H9 (cell line): Measurements from ENCODE around the gene KCNMB2. TPM values are rescaled to one million over a fixed set of nuclear protein-coding genes. Genes with fewer than 3 reads are reported as not detected.

Experiments used
- DNase-seq: peaks from one replicate; pipeline ENCODE4 v3.0.0-alpha.2; 2017
- H2AFZ ChIP-seq: one replicate; pipeline ENCODE4 v1.6.1; 2013; ENCODE audit warnings: mild to moderate bottlenecking, low read length, control low read depth, moderate library complexity
- H2AK5ac ChIP-seq: 2 replicates; pipeline ENCODE4 v1.6.1; 2013; ENCODE audit warnings: low read length, control low read depth, mixed read lengths; ENCODE audit not compliant: insufficient read length
- H2BK120ac ChIP-seq: one replicate; pipeline ENCODE4 v1.6.1; 2013; ENCODE audit warnings: low read depth, mild to moderate bottlenecking, low read length, control low read depth, inconsistent platforms; ENCODE audit not compliant: poor library complexity, severe bottlenecking
- H2BK12ac ChIP-seq: 2 replicates; pipeline ENCODE4 v1.6.1; 2013; ENCODE audit warnings: low read length, control low read depth, mixed read lengths, low read depth; ENCODE audit not compliant: insufficient read length
- H2BK15ac ChIP-seq: 2 replicates; pipeline ENCODE4 v1.6.1; 2013; ENCODE audit warnings: low read depth, low read length, control low read depth
- H2BK20ac ChIP-seq: one replicate; pipeline ENCODE4 v1.6.1; 2013; ENCODE audit warnings: low read depth, mild to moderate bottlenecking, low read length, control low read depth, inconsistent platforms; ENCODE audit not compliant: poor library complexity, severe bottlenecking
- H2BK5ac ChIP-seq: 2 replicates; pipeline ENCODE4 v1.6.1; 2013; ENCODE audit warnings: low read length, control low read depth, mixed read lengths; ENCODE audit not compliant: insufficient read length
- H3K14ac ChIP-seq: 2 replicates; pipeline ENCODE4 v1.6.1; 2013; ENCODE audit warnings: low read length, control low read depth; ENCODE audit not compliant: insufficient read depth
- H3K18ac ChIP-seq: 2 replicates; pipeline ENCODE4 v1.6.1; 2013; ENCODE audit warnings: low read depth, mild to moderate bottlenecking, mixed read lengths, low read length, control low read depth; ENCODE audit not compliant: insufficient read length
- H3K23ac ChIP-seq: 2 replicates; pipeline ENCODE4 v1.6.1; 2013; ENCODE audit warnings: low read length, control low read depth, mixed read lengths, low read depth; ENCODE audit not compliant: insufficient read length
- H3K23me2 ChIP-seq: 2 replicates; pipeline ENCODE4 v1.6.1; 2013; ENCODE audit warnings: low read depth, mild to moderate bottlenecking, mixed read lengths, low read length, control low read depth; ENCODE audit not compliant: insufficient read length, poor library complexity, severe bottlenecking
- H3K27ac ChIP-seq: 2 replicates; pipeline ENCODE4 v1.5.1; 2013; ENCODE audit warnings: low read length, control low read depth, mixed read lengths, low read depth; ENCODE audit not compliant: insufficient read length
- H3K27me3 ChIP-seq: 2 replicates; pipeline ENCODE4 v1.6.1; 2013; ENCODE audit warnings: low read length, control low read depth, inconsistent platforms; ENCODE audit not compliant: insufficient read depth
- H3K4ac ChIP-seq: 2 replicates; pipeline ENCODE4 v1.6.1; 2013; ENCODE audit warnings: low read depth, mild to moderate bottlenecking, control low read depth, inconsistent platforms, low read length, moderate library complexity
- H3K4me1 ChIP-seq: 2 replicates; pipeline ENCODE4 v1.6.1; 2013; ENCODE audit warnings: low read length, control low read depth, inconsistent platforms; ENCODE audit not compliant: insufficient read depth
- H3K4me2 ChIP-seq: 2 replicates; pipeline ENCODE4 v1.6.1; 2013; ENCODE audit warnings: low read length, control low read depth, mixed read lengths; ENCODE audit not compliant: insufficient read length, insufficient read depth
- H3K56ac ChIP-seq: 2 replicates; pipeline ENCODE4 v1.6.1; 2013; ENCODE audit warnings: low read depth, mild to moderate bottlenecking, mixed read lengths, low read length, control low read depth; ENCODE audit not compliant: insufficient read length
- H3K79me1 ChIP-seq: 2 replicates; pipeline ENCODE4 v1.6.1; 2013; ENCODE audit warnings: low read depth, mild to moderate bottlenecking, moderate library complexity, low read length, control low read depth, inconsistent platforms; ENCODE audit not compliant: insufficient read depth, poor library complexity, severe bottlenecking
- H3K79me2 ChIP-seq: 2 replicates; pipeline ENCODE4 v1.6.1; 2013; ENCODE audit warnings: low read length, control low read depth, inconsistent platforms; ENCODE audit not compliant: insufficient read depth
- H3K9ac ChIP-seq: 2 replicates; pipeline ENCODE4 v1.6.1; 2013; ENCODE audit warnings: low read length, control low read depth, mixed read lengths; ENCODE audit not compliant: insufficient read length; ENCODE audit errors: extremely low read depth
- H3K9me3 ChIP-seq: one replicate; pipeline ENCODE4 v1.6.1; 2013; ENCODE audit warnings: low read depth, low read length, inconsistent platforms; ENCODE audit not compliant: control insufficient read depth
- H3T11ph ChIP-seq: one replicate; pipeline ENCODE4 v1.6.1; 2013; ENCODE audit warnings: mild to moderate bottlenecking, low read length, control low read depth, inconsistent platforms
- H4K20me1 ChIP-seq: one replicate; pipeline ENCODE4 v1.6.1; 2013; ENCODE audit not compliant: control insufficient read depth, insufficient read length, insufficient read depth
- H4K5ac ChIP-seq: 2 replicates; pipeline ENCODE4 v1.6.1; 2013; ENCODE audit warnings: low read depth, mild to moderate bottlenecking, mixed read lengths, low read length, control low read depth; ENCODE audit not compliant: insufficient read length
- H4K8ac ChIP-seq: replicated peaks from 2 replicates; pipeline ENCODE4 v1.6.1; 2013; ENCODE audit warnings: low read length, control low read depth, mixed read lengths, low read depth; ENCODE audit not compliant: insufficient read length
- H4K91ac ChIP-seq: 2 replicates; pipeline ENCODE4 v1.6.1; 2013; ENCODE audit warnings: low read depth, mild to moderate bottlenecking, moderate library complexity, mixed read lengths, low read length, control low read depth; ENCODE audit not compliant: insufficient read length
- H3K27ac Mint-ChIP-seq, 3 experiments: 2 replicates in 2 of 3; 3 replicates in 1 of 3; pipeline ENCODE4 v1.8.0; 2020 to 2021; ENCODE audit warnings: mixed read lengths in 3 of 3, mild to moderate bottlenecking in 1 of 3, moderate library complexity in 1 of 3
- H3K27me3 Mint-ChIP-seq: 2 replicates; pipeline ENCODE4 v1.8.0; 2021; ENCODE audit warnings: low read depth, mild to moderate bottlenecking, moderate library complexity, mixed read lengths
- H3K36me3 Mint-ChIP-seq, 3 experiments: 2 replicates in 2 of 3; 3 replicates in 1 of 3; pipeline ENCODE4 v1.8.0; 2020 to 2021; ENCODE audit warnings: low read depth in 3 of 3, mixed read lengths in 3 of 3; ENCODE audit not compliant: insufficient read depth in 1 of 3
- H3K4me1 Mint-ChIP-seq, 2 experiments: 2 replicates each; pipeline ENCODE4 v1.8.0; 2020; ENCODE audit warnings: mixed read lengths in 2 of 2
- H3K4me3 Mint-ChIP-seq, 2 experiments: 2 replicates in 1 of 2; 3 replicates in 1 of 2; pipeline ENCODE4 v1.8.0; 2020 to 2021; ENCODE audit warnings: mild to moderate bottlenecking in 2 of 2, mixed read lengths in 2 of 2, moderate library complexity in 1 of 2
- H3K9me3 Mint-ChIP-seq, 2 experiments: 2 replicates in 1 of 2; 3 replicates in 1 of 2; pipeline ENCODE4 v1.8.0; 2020; ENCODE audit warnings: mild to moderate bottlenecking in 2 of 2, mixed read lengths in 2 of 2, moderate library complexity in 1 of 2
- WGBS: extraction: QIAGEN DNeasy Blood & Tissue Kit; methylation state at CpG from one replicate; pipeline ENCODE4 v1.1.7; 2013; ENCODE audit warnings: missing lambda C conversion rate, low lambda C conversion rate, mixed read lengths; ENCODE audit not compliant: insufficient read length; ENCODE audit errors: extremely low coverage; 5-methylcytosine and 5-hydroxymethylcytosine counted together
- total RNA-seq: library from RNA; stranded (reverse); gene quantifications from 2 replicates; pipeline ENCODE4 v1.2.1, GENCODE V29; 2021
- TF ChIP-seq, protein P1 (sequence below): fragments of 200-600 bp; sonication (generic); conservative IDR thresholded peaks from 3 replicates; pipeline ENCODE4 v1.8.0; 2021; ENCODE audit warnings: antibody characterized with exemption, mild to moderate bottlenecking

Gene KCNMB2
- total RNA-seq, 1 experiment from 2014 or later = not detected

DNA sequence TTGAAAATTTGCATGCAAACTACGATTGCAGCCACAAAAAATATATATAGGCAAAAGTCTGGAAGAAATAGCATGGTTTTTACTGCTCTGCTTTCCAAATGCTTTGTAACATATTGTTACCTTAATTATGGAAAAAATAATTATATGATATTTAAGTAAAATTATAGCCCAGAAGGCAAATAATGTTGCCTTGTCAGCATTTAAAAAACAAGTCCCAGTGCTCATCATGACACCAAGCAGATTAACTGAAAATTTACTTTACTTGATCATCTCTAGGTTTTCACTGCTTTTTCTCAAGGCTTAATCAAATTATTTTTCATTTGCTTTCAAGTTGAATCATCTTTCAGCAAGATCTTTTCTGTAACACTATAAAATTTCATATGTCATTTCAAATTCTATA, 272.5 kb downstream of the KCNMB2 start:
- Histone ChIP-seq H2AK5ac (no peak overlapping the region), H4K20me1 (no peaks in the 10 kb centered on the region), H3K4me2 (no peak overlapping the region), H4K91ac (no peak overlapping the region), H3K9me3 (no peaks in the 10 kb centered on the region), H3K79me2 (no peaks in the 10 kb centered on the region; the same call in 1 of the 2 replicates), H3K4me1 (peaks cover 2% of the 10 kb centered on the region; the same call in 1 of the 2 replicates), H3K27ac (no peak overlapping the region), H3K27me3 (no peaks in the 10 kb centered on the region), H2AFZ (no peak overlapping the region), H3K18ac (no peak overlapping the region), H4K5ac (no peak overlapping the region), H3K23ac (no peak overlapping the region), H2BK5ac (no peak overlapping the region), H4K8ac (no peak overlapping the region), H3K79me1 (no peaks in the 10 kb centered on the region), H2BK120ac (no peak overlapping the region), H3T11ph (no peak overlapping the region), H3K9ac (no peak overlapping the region), H2BK12ac (no peak overlapping the region), H2BK20ac (no peak overlapping the region), H3K56ac (no peak overlapping the region), H3K23me2 (no peaks in the 10 kb centered on the region), H3K14ac (no peak overlapping the region), H3K4ac (no peak overlapping the region), H2BK15ac (no peak overlapping the region)
- Mint-ChIP-seq H3K27ac (no peak overlapping the region), H3K9me3 (no peaks in the 10 kb centered on the region), H3K27me3 (no peaks in the 10 kb centered on the region), H3K4me1 (peaks cover 8 to 14% of the 10 kb centered on the region in 2 experiments), H3K4me3 (no peak overlapping the region), H3K36me3 (no peaks in the 10 kb centered on the region)
- DNase-seq = no peak
- TF ChIP-seq, protein P1, sequence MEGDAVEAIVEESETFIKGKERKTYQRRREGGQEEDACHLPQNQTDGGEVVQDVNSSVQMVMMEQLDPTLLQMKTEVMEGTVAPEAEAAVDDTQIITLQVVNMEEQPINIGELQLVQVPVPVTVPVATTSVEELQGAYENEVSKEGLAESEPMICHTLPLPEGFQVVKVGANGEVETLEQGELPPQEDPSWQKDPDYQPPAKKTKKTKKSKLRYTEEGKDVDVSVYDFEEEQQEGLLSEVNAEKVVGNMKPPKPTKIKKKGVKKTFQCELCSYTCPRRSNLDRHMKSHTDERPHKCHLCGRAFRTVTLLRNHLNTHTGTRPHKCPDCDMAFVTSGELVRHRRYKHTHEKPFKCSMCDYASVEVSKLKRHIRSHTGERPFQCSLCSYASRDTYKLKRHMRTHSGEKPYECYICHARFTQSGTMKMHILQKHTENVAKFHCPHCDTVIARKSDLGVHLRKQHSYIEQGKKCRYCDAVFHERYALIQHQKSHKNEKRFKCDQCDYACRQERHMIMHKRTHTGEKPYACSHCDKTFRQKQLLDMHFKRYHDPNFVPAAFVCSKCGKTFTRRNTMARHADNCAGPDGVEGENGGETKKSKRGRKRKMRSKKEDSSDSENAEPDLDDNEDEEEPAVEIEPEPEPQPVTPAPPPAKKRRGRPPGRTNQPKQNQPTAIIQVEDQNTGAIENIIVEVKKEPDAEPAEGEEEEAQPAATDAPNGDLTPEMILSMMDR = no peak
- WGBS = no CpG with 5 or more reads among the region's 1 CpG
